Measurements from ENCODE around the gene LHB.

DNA sequence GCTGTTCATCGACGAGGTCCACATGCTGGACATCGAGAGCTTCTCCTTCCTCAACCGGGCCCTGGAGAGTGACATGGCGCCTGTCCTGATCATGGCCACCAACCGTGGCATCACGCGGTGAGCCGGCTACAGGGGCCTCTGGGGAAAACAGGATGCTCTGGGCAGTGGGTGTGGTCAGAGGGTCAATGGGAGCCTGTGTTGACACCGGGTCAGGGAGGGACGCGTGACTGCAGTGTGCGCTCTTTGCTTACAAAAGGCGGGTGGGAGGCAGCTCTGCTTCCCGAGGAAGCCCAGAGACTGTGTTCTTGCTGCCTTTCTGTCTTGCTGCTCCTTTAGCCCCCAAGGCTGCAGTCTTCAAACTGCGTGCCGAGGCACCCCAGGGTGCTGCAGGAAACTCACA is 5.7 kb downstream of the LHB start:
- no peak for TF ChIP-seq POLR2AphosphoS5 (IDR thresholded peaks at IDR 0.05; ENCODE audit: low read depth, low read length)
- TF ChIP-seq POLR2A (IDR thresholded peaks at IDR 0.05; ENCODE audit: low read depth, low read length): no peak

Data from GM12892 (cell line).